Measurements from ENCODE around the gene ANTKMT.
"Not testable (repeated sequence)": the region's sequence is repeated elsewhere in the genome, so short reads cannot be mapped to it uniquely, and the experiment has no call there.

Gene ANTKMT

GRCh38 chr16:746637-747036 is 25.7 kb downstream of the ANTKMT start:
- DNase-seq, result no peak

GRCh38 chr16:747978-748746 is 27.2 kb downstream of the ANTKMT start:
- DNase-seq, result no peak

GRCh38 chr16:749010-749409 is 28.1 kb downstream of the ANTKMT start:
- no peak for DNase-seq

- DNase-seq, result no peak
These were observed 29.5 kb downstream of the ANTKMT start for GRCh38 chr16:750485-750884.

GRCh38 chr16:751152-752006 is 30.4 kb downstream of the ANTKMT start:
- DNase-seq, result no peak

GRCh38 chr16:752007-752312 is 31.0 kb downstream of the ANTKMT start:
- DNase-seq, result no peak

- not testable (repeated sequence) for DNase-seq
These were observed 33.2 kb downstream of the ANTKMT start for GRCh38 chr16:754121-754607.

- no peak for DNase-seq
These were observed 33.7 kb downstream of the ANTKMT start for GRCh38 chr16:754656-755055.

GRCh38 chr16:756428-756827 is 35.5 kb downstream of the ANTKMT start:
- DNase-seq, result no peak

- DNase-seq, result peak; percentile 65
These were observed 38.4 kb downstream of the ANTKMT start for GRCh38 chr16:759110-759910.

- no peak for DNase-seq
These were observed 39.1 kb downstream of the ANTKMT start for GRCh38 chr16:760065-760464.

- no peak for DNase-seq
These were observed 39.8 kb downstream of the ANTKMT start, which contains the start of gene MSLN for GRCh38 chr16:760545-761343. Gene MSLN (plus strand): TSS chr16:760734. CDS start chr16:762681, 1,947 bp downstream.

- DNase-seq, result no peak
These were observed 40.9 kb downstream of the ANTKMT start for GRCh38 chr16:761625-762513.

- DNase-seq, result no peak
These were observed 41.8 kb downstream of the ANTKMT start for GRCh38 chr16:762595-763268.

GRCh38 chr16:763369-764183 is 42.6 kb downstream of the ANTKMT start:
- DNase-seq, result no peak

GRCh38 chr16:764184-764750 is 43.3 kb downstream of the ANTKMT start:
- DNase-seq, result no peak

- no peak for DNase-seq
These were observed 44.0 kb downstream of the ANTKMT start for GRCh38 chr16:764848-765487.

GRCh38 chr16:765488-765865 is 44.5 kb downstream of the ANTKMT start:
- DNase-seq, result no peak
